ENCODE measurements around the gene LRRC2. TPM values are rescaled to one million over a fixed set of nuclear protein-coding genes. Genes with fewer than 3 reads are reported as not detected.
A peak's percentile ranks its signal among the peaks of the same experiment; 100 is the strongest.

The LRRC2 gene
- total and polyA plus RNA-seq, 2 donors (not counting 1 experiment from before 2014, with no cell fraction given), result 3.8 to 6.0 TPM

DNA sequence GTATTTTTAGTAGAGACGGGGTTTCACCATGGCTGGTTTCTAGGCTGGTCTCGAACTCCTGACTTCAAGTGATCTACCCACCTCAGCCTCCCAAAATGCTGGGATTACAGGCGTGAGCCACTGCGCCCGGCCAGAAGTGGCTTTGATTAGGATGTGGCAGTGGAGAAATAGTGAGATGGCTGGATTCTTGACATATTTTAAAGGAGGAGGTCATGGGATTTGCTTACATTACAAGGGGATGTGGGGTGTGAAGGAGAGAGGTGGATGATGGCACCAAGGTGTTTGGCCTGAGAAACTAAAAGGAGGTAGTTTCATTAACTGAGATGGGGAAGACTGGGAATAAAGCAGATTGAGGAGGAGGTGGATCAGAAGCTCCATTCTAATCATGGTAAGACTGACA is 86.4 kb downstream of the LRRC2 start:
- DNase-seq (ENCODE audit: low read depth in 2 of 2), result peak in 1 of 2 donors; percentile 30
- Histone ChIP-seq H3K9me3 (ENCODE audit: control insufficient read depth, insufficient read depth, low read depth, low read length) (no peaks in the 10 kb centered on the region), H3K4me2 (ENCODE audit: extremely low read depth, insufficient read depth, low read length) (no peak overlapping the region), H3K9ac (ENCODE audit: insufficient read depth, low read length) (no peak overlapping the region), H3K79me2 (ENCODE audit: control insufficient read depth, insufficient read depth, low read length) (no peaks in the 10 kb centered on the region), H3K27me3 (ENCODE audit: control insufficient read depth, insufficient read depth, low read length) (peaks cover 5% of the 10 kb centered on the region), H2AFZ (ENCODE audit: low read length) (no peak overlapping the region), H3K36me3 (ENCODE audit: control insufficient read depth, insufficient read depth, low read length) (no peaks in the 10 kb centered on the region), H3K4me1 (ENCODE audit: control insufficient read depth, extremely low read depth, insufficient read depth, low read length) (no peaks in the 10 kb centered on the region), H3K27ac (ENCODE audit: insufficient read depth, low read length) (no peak overlapping the region), H3K4me3 (replicated peaks in 1 of 4; ENCODE audit: control extremely low read depth in 1 of 4, insufficient read depth in 1 of 4, low read depth in 3 of 4, low read length in 4 of 4) (no peak overlapping the region), H4K20me1 (ENCODE audit: control insufficient read depth, extremely low read depth, insufficient read depth, low read length) (no peaks in the 10 kb centered on the region)
- TF ChIP-seq, protein P1, sequence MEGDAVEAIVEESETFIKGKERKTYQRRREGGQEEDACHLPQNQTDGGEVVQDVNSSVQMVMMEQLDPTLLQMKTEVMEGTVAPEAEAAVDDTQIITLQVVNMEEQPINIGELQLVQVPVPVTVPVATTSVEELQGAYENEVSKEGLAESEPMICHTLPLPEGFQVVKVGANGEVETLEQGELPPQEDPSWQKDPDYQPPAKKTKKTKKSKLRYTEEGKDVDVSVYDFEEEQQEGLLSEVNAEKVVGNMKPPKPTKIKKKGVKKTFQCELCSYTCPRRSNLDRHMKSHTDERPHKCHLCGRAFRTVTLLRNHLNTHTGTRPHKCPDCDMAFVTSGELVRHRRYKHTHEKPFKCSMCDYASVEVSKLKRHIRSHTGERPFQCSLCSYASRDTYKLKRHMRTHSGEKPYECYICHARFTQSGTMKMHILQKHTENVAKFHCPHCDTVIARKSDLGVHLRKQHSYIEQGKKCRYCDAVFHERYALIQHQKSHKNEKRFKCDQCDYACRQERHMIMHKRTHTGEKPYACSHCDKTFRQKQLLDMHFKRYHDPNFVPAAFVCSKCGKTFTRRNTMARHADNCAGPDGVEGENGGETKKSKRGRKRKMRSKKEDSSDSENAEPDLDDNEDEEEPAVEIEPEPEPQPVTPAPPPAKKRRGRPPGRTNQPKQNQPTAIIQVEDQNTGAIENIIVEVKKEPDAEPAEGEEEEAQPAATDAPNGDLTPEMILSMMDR (conservative IDR thresholded peaks at IDR 0.05 in 1 of 2, IDR thresholded peaks at IDR 0.05 in 1 of 2; ENCODE audit: low read depth in 1 of 2, low read length in 2 of 2), result no peak
- TF ChIP-seq EZH2 (IDR thresholded peaks at IDR 0.05; ENCODE audit: low read length, missing control alignments), result no peak

DNA sequence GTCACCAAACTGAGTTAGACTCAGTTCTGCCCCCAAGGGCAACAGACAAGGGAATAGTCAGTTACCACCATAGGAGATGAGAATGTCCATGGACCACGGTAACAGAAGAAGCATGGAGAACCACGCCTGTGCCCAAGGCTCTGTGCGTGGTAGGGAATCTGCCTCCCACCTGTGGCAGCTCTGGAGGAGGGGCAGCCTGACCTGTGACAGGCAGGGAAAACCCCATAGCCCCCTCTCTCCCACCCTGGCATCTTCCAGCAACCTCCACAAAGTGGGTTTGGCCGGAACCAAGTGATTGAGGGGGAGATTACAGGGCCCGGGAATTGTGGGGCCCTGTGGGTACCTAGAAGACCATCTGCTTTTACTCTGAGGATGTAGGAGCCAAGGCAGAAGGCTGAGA is 87.1 kb downstream of the LRRC2 start:
- Histone ChIP-seq H3K9ac (ENCODE audit: insufficient read depth, low read length) (no peak overlapping the region), H3K27me3 (ENCODE audit: control insufficient read depth, insufficient read depth, low read length) (peaks cover 5% of the 10 kb centered on the region)
- TF ChIP-seq, protein P1 (conservative IDR thresholded peaks at IDR 0.05 in 1 of 2, IDR thresholded peaks at IDR 0.05 in 1 of 2; ENCODE audit: low read depth in 1 of 2, low read length in 2 of 2), result no peak
- TF ChIP-seq EZH2 (IDR thresholded peaks at IDR 0.05; ENCODE audit: low read length, missing control alignments), result no peak

DNA sequence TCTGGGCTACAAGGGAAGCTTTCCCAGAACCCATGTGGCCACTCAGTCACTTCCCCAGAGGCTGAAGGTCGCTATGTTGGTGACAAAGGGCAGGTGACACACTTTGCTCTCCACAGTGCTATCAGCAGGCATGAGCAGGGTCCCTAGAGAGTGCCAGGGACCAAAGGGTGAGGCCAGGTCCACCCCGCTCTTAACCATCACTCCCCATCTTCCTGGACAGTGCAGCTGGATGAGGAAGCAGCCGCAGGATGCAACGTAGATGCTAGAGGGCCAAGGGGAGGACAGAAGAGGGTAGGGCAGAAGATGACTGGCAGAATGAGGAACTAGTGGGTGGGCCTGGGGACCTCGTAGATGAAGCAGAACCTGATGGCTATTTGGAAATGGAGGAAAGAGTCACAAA is 87.8 kb downstream of the LRRC2 start:
- H3K27me3 ChIP-seq (ENCODE audit: control insufficient read depth, insufficient read depth, low read length), result peaks cover 8% of the 10 kb centered on the region
- H3K4me3 ChIP-seq (replicated peaks in 1 of 4; ENCODE audit: control extremely low read depth in 1 of 4, insufficient read depth in 1 of 4, low read depth in 3 of 4, low read length in 4 of 4), result no peak overlapping the region
- DNase-seq (ENCODE audit: low read depth in 2 of 2), result no peak
- no peak overlapping the region for H3K9ac ChIP-seq (ENCODE audit: insufficient read depth, low read length)
- no peaks in the 10 kb centered on the region for H3K9me3 ChIP-seq (ENCODE audit: control insufficient read depth, insufficient read depth, low read depth, low read length)
- H3K79me2 ChIP-seq (ENCODE audit: control insufficient read depth, insufficient read depth, low read length), result no peaks in the 10 kb centered on the region
- H3K4me1 ChIP-seq (ENCODE audit: control insufficient read depth, extremely low read depth, insufficient read depth, low read length), result no peaks in the 10 kb centered on the region
- no peaks in the 10 kb centered on the region for H4K20me1 ChIP-seq (ENCODE audit: control insufficient read depth, extremely low read depth, insufficient read depth, low read length)
- H3K27ac ChIP-seq (ENCODE audit: insufficient read depth, low read length), result no peak overlapping the region
- H3K4me2 ChIP-seq (ENCODE audit: extremely low read depth, insufficient read depth, low read length), result no peak overlapping the region
- H3K36me3 ChIP-seq (ENCODE audit: control insufficient read depth, insufficient read depth, low read length), result no peaks in the 10 kb centered on the region
- no peak overlapping the region for H2AFZ ChIP-seq (ENCODE audit: low read length)
- TF ChIP-seq EZH2 (IDR thresholded peaks at IDR 0.05; ENCODE audit: low read length, missing control alignments), result no peak

More for the DNA sequence above, 87.1 kb downstream of the LRRC2 start:
- H3K79me2 ChIP-seq (ENCODE audit: control insufficient read depth, insufficient read depth, low read length), result no peaks in the 10 kb centered on the region
- no peaks in the 10 kb centered on the region for H3K36me3 ChIP-seq (ENCODE audit: control insufficient read depth, insufficient read depth, low read length)
- no peak for DNase-seq (ENCODE audit: low read depth in 2 of 2)
- H3K4me2 ChIP-seq (ENCODE audit: extremely low read depth, insufficient read depth, low read length), result no peak overlapping the region
- no peak overlapping the region for H3K4me3 ChIP-seq (replicated peaks in 1 of 4; ENCODE audit: control extremely low read depth in 1 of 4, insufficient read depth in 1 of 4, low read depth in 3 of 4, low read length in 4 of 4)
- no peaks in the 10 kb centered on the region for H3K9me3 ChIP-seq (ENCODE audit: control insufficient read depth, insufficient read depth, low read depth, low read length)
- no peak overlapping the region for H3K27ac ChIP-seq (ENCODE audit: insufficient read depth, low read length)
- H3K4me1 ChIP-seq (ENCODE audit: control insufficient read depth, extremely low read depth, insufficient read depth, low read length), result no peaks in the 10 kb centered on the region
- no peak overlapping the region for H2AFZ ChIP-seq (ENCODE audit: low read length)
- H4K20me1 ChIP-seq (ENCODE audit: control insufficient read depth, extremely low read depth, insufficient read depth, low read length), result no peaks in the 10 kb centered on the region
